ENCODE measurements around the gene MOCOS.

The MOCOS gene

GRCh38 chr18:36179562-36180355 lies 7.5 kb upstream of the MOCOS start:
- no peak for DNase-seq (ENCODE audit: low read depth in 2 of 2, low spot score in 1 of 2)

- no peak for DNase-seq (ENCODE audit: low read depth in 2 of 2, low spot score in 1 of 2)
These were observed 5.9 kb upstream of the MOCOS start for GRCh38 chr18:36181441-36181840.

- DNase-seq (ENCODE audit: low read depth in 2 of 2, low spot score in 1 of 2), result no peak
These were observed 5.3 kb upstream of the MOCOS start for GRCh38 chr18:36181898-36182506.

GRCh38 chr18:36183033-36183432 lies 4.3 kb upstream of the MOCOS start:
- DNase-seq (ENCODE audit: low read depth in 2 of 2, low spot score in 1 of 2), result no peak

- no peak for DNase-seq (ENCODE audit: low read depth in 2 of 2, low spot score in 1 of 2)
These were observed 3.3 kb upstream of the MOCOS start for GRCh38 chr18:36183987-36184386.

GRCh38 chr18:36185157-36185556 lies 2.1 kb upstream of the MOCOS start:
- no peak for DNase-seq (ENCODE audit: low read depth in 2 of 2, low spot score in 1 of 2)

GRCh38 chr18:36185901-36186460 lies 1.3 kb upstream of the MOCOS start:
- no peak for DNase-seq (ENCODE audit: low read depth in 2 of 2, low spot score in 1 of 2)

GRCh38 chr18:36186461-36187192 lies 670 bp upstream of the MOCOS start:
- DNase-seq (ENCODE audit: low read depth in 2 of 2, low spot score in 1 of 2), result no peak

- DNase-seq (ENCODE audit: low read depth in 2 of 2, low spot score in 1 of 2), result no peak
These were observed 777 bp downstream of the MOCOS start for GRCh38 chr18:36187826-36188721.

GRCh38 chr18:36188916-36189315 lies 1.6 kb downstream of the MOCOS start:
- no peak for DNase-seq (ENCODE audit: low read depth in 2 of 2, low spot score in 1 of 2)

- no peak for DNase-seq (ENCODE audit: low read depth in 2 of 2, low spot score in 1 of 2)
These were observed 2.2 kb downstream of the MOCOS start for GRCh38 chr18:36189486-36189885.

GRCh38 chr18:36191286-36191685 lies 4.0 kb downstream of the MOCOS start:
- DNase-seq (ENCODE audit: low read depth in 2 of 2, low spot score in 1 of 2), result no peak

GRCh38 chr18:36191711-36192110 lies 4.4 kb downstream of the MOCOS start:
- DNase-seq (ENCODE audit: low read depth in 2 of 2, low spot score in 1 of 2), result no peak

GRCh38 chr18:36194600-36195315 lies 7.5 kb downstream of the MOCOS start:
- DNase-seq (ENCODE audit: low read depth in 2 of 2, low spot score in 1 of 2), result no peak

- DNase-seq (ENCODE audit: low read depth in 2 of 2, low spot score in 1 of 2), result no peak
These were observed 8.3 kb downstream of the MOCOS start for GRCh38 chr18:36195427-36196122.

- no peak for DNase-seq (ENCODE audit: low read depth in 2 of 2, low spot score in 1 of 2)
These were observed 9.1 kb downstream of the MOCOS start for GRCh38 chr18:36196238-36196995.

GRCh38 chr18:36197511-36198166 lies 10.3 kb downstream of the MOCOS start:
- DNase-seq (ENCODE audit: low read depth in 2 of 2, low spot score in 1 of 2), result no peak

- DNase-seq (ENCODE audit: low read depth in 2 of 2, low spot score in 1 of 2), result no peak
These were observed 12.5 kb downstream of the MOCOS start for GRCh38 chr18:36199691-36200295.
